NB4 (cell line): ENCODE measurements around the gene NDUFB10.
"Not testable (repeated sequence)": the region's sequence is repeated elsewhere in the genome, so short reads cannot be mapped to it uniquely, and the experiment has no call there.

ENCODE experiments used
- DNase-seq: peaks from one replicate; pipeline ENCODE4 v3.0.0; 2010; ENCODE audit warnings: low read depth
- H3K4me3 ChIP-seq: one replicate; pipeline ENCODE4 v1.5.1; 2011; ENCODE audit warnings: mild to moderate bottlenecking, low read depth, low read length, moderate library complexity
- MYC ChIP-seq: IDR thresholded peaks from 2 replicates; pipeline ENCODE4 v1.6.1; 2011; ENCODE audit warnings: low read depth, low read length
- POLR2A ChIP-seq: IDR thresholded peaks from 2 replicates; pipeline ENCODE4 v1.6.1; 2011; ENCODE audit warnings: mild to moderate bottlenecking; ENCODE audit not compliant: insufficient read length; ENCODE audit errors: extremely low read depth
- TF ChIP-seq, protein P1 (sequence below): IDR thresholded peaks from one replicate; pipeline ENCODE4 v1.5.1; 2012; ENCODE audit warnings: low read depth, low read length
- TF ChIP-seq, protein P2 (sequence below): IDR thresholded peaks from 2 replicates; pipeline ENCODE4 v1.6.1; 2011; ENCODE audit warnings: low read depth, low read length

The NDUFB10 gene

GRCh38 chr16:1961651-1962067, 2.3 kb downstream of the NDUFB10 start:
- TF ChIP-seq POLR2A: peak; percentile 17
- TF ChIP-seq, protein P1, sequence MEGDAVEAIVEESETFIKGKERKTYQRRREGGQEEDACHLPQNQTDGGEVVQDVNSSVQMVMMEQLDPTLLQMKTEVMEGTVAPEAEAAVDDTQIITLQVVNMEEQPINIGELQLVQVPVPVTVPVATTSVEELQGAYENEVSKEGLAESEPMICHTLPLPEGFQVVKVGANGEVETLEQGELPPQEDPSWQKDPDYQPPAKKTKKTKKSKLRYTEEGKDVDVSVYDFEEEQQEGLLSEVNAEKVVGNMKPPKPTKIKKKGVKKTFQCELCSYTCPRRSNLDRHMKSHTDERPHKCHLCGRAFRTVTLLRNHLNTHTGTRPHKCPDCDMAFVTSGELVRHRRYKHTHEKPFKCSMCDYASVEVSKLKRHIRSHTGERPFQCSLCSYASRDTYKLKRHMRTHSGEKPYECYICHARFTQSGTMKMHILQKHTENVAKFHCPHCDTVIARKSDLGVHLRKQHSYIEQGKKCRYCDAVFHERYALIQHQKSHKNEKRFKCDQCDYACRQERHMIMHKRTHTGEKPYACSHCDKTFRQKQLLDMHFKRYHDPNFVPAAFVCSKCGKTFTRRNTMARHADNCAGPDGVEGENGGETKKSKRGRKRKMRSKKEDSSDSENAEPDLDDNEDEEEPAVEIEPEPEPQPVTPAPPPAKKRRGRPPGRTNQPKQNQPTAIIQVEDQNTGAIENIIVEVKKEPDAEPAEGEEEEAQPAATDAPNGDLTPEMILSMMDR: no peak
- peak; percentile 73 for DNase-seq
- H3K4me3 ChIP-seq: peak overlapping the region; percentile 97

GRCh38 chr16:1962161-1963153, 3.1 kb downstream of the NDUFB10 start:
- H3K4me3 ChIP-seq: peak overlapping the region; percentile 97
- DNase-seq: not testable (repeated sequence)

- no peak for DNase-seq
- H3K4me3 ChIP-seq: peak overlapping the region; percentile 97
- TF ChIP-seq, protein P2, sequence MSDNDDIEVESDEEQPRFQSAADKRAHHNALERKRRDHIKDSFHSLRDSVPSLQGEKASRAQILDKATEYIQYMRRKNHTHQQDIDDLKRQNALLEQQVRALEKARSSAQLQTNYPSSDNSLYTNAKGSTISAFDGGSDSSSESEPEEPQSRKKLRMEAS: no peak
- TF ChIP-seq POLR2A: no peak
- TF ChIP-seq, protein P1: no peak
- TF ChIP-seq MYC: no peak
These were observed 4.6 kb downstream of the NDUFB10 start for GRCh38 chr16:1963806-1964505.

- peak; percentile 98 for DNase-seq
- TF ChIP-seq, protein P1: no peak
- TF ChIP-seq POLR2A: peak; percentile 99
- TF ChIP-seq, protein P2: peak; percentile 88
- peak; percentile 95 for TF ChIP-seq MYC
These were observed 5.4 kb downstream of the NDUFB10 start, which contains the start of gene RPS2 for GRCh38 chr16:1964506-1965395. Gene RPS2, minus strand, starts transcription at chr16:1964826. Its CDS starts 201 bp downstream, at chr16:1964625.

DNA sequence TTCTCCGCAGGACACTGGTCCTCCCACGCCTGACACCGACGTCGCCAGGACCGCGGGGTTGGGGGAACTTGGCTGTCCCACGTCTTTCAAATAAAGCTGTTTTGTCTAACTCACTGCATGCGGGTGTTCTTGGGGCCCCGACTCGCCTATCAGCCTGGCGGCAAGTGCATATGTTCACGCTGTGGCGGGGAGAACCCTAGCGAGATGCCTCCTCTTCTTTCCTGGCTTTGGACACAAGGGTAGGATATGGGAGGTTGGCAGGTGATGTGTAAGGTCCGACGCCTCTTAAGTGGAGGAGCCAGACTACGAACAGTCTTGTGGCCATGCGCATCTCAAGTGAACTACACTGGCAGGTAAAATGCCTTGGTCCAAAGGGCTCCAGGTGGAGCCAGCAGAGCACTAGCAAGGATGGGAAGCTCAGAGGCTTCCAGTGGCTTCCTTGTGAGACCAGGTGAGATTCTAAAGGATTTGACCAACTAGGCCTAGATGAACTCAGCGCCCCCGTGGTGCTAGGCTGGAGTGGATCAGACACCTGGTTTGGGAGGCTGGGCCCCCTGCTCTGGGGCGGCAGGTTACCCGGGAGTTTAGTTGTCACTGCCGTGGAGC, 6.2 kb downstream of the NDUFB10 start:
- H3K4me3 ChIP-seq: peak overlapping the region; percentile 97
- DNase-seq: no peak
- TF ChIP-seq MYC (no peak), POLR2A (no peak)
- TF ChIP-seq, protein P2: no peak
- TF ChIP-seq, protein P1: no peak

More at GRCh38 chr16:1964506-1965395, 5.4 kb downstream of the NDUFB10 start, which contains the start of gene RPS2:
- peak within 1 kb of the TSS; percentile 97 for H3K4me3 ChIP-seq
